Measurements from ENCODE around the gene IL36RN.

- no peak for TF ChIP-seq YY1 (IDR thresholded peaks at IDR 0.05)
- TF ChIP-seq TAF1 (conservative IDR thresholded peaks at IDR 0.05) = no peak
- no peak for TF ChIP-seq CTCF (IDR thresholded peaks at IDR 0.05; ENCODE audit: low read depth, low read length, missing input control)
- TF ChIP-seq GABPA (IDR thresholded peaks at IDR 0.05 in 1 of 2, conservative IDR thresholded peaks at IDR 0.05 in 1 of 2) = no peak
Measured at GRCh38 chr2:113072584-113072983, 13.6 kb downstream of the IL36RN start.

Data from liver (tissue), 3 donors.